Endothelial cell of umbilical vein (primary cell): ENCODE data around the gene BEAN1. TPM values are rescaled to one million over a fixed set of nuclear protein-coding genes. Genes with fewer than 3 reads are reported as not detected.
"Not testable (repeated sequence)": the region's sequence is repeated elsewhere in the genome, so short reads cannot be mapped to it uniquely, and the experiment has no call there.

Experiments
- BruUV-seq: library from RNA; stranded (reverse); fragments of 400-500 nt; replicated peaks from 2 replicates; lab custom pipeline; 2021; lab: Mats Ljungman, UMichigan
- CTCF ChIA-PET: fragments of 300-600, 350-600 bp; sonication (Branson Sonifier 250); formaldehyde crosslinking; loops from one replicate; lab custom pipeline; 2021; ENCODE audit warnings: antibody characterized with exemption, inconsistent platforms; lab: Charles Lee
- POLR2A ChIA-PET: fragments of 300-600, 350-600 bp; sonication (Branson Sonifier 250); formaldehyde crosslinking; loops from one replicate; lab custom pipeline; 2021; ENCODE audit warnings: antibody characterized with exemption, inconsistent platforms; lab: Charles Lee
- DNase-seq: peaks from one replicate; pipeline ENCODE4 v3.0.0-alpha.2; 2011; ENCODE audit warnings: low read depth, low spot score
- FAIRE-seq: peaks from 2 replicates; lab custom pipeline; 2011; peaks lifted over from hg19 to GRCh38; lab: Jason Lieb, UNC
- H2AFZ ChIP-seq: 2 replicates; pipeline ENCODE4 v1.6.0; 2012; ENCODE audit warnings: low read depth, low read length, control low read depth, inconsistent platforms
- H3K27ac ChIP-seq: 2 replicates; pipeline ENCODE4 v1.5.1; 2011; ENCODE audit warnings: low read depth, mild to moderate bottlenecking, control low read depth, low read length, moderate library complexity; ENCODE audit not compliant: insufficient read depth
- H3K27me3 ChIP-seq, 2 experiments: 2 replicates each; pipeline versions ENCODE4 v1.6.0 to v1.6.1; 2011; ENCODE audit warnings: low read length in 2 of 2, mixed read lengths in 1 of 2; ENCODE audit not compliant: control insufficient read depth in 2 of 2, insufficient read depth in 2 of 2
- H3K36me3 ChIP-seq, 2 experiments: 2 replicates in 1 of 2; 3 replicates in 1 of 2; pipeline ENCODE4 v1.5.1; 2011; ENCODE audit warnings: low read length in 2 of 2, mild to moderate bottlenecking in 1 of 2, moderate library complexity in 1 of 2; ENCODE audit not compliant: control insufficient read depth in 2 of 2, insufficient read depth in 2 of 2; ENCODE audit errors: extremely low read depth in 1 of 2
- H3K4me1 ChIP-seq: 3 replicates; pipeline ENCODE4 v1.5.1; 2011; ENCODE audit warnings: mild to moderate bottlenecking, low read length; ENCODE audit not compliant: control insufficient read depth, insufficient read depth; ENCODE audit errors: extremely low read depth
- H3K4me2 ChIP-seq: 2 replicates; pipeline ENCODE4 v1.6.1; 2011; ENCODE audit warnings: low read length, control low read depth, mixed read lengths; ENCODE audit not compliant: insufficient read depth
- H3K4me3 ChIP-seq, 3 experiments: fragments of 200-600 bp in 1 of 3; sonication (generic), shearing (Covaris generic) in 1 of 3; replicated peaks in 1 of 3; 2 replicates each; pipeline ENCODE4 v1.5.1; 2011 to 2016; ENCODE audit warnings: control low read depth in 3 of 3, low read length in 3 of 3, mild to moderate bottlenecking in 2 of 3, inconsistent platforms in 1 of 3, low read depth in 1 of 3, moderate library complexity in 1 of 3; ENCODE audit not compliant: insufficient read depth in 1 of 3
- H3K79me2 ChIP-seq: 2 replicates; pipeline ENCODE4 v1.6.0; 2012; ENCODE audit warnings: low read length, inconsistent platforms; ENCODE audit not compliant: control insufficient read depth, insufficient read depth
- H3K9ac ChIP-seq: replicated peaks from 2 replicates; pipeline ENCODE3; 2011; ENCODE audit warnings: low read length, control low read depth; ENCODE audit not compliant: insufficient read depth; ENCODE audit errors: extremely low read depth
- H3K9me1 ChIP-seq: replicated peaks from 3 replicates; pipeline ENCODE4 v1.6.0; 2011; ENCODE audit warnings: mild to moderate bottlenecking, low read length; ENCODE audit not compliant: control insufficient read depth, insufficient read depth; ENCODE audit errors: extremely low read depth
- H3K9me3 ChIP-seq: replicated peaks from 2 replicates; pipeline ENCODE4 v1.5.1; 2012; ENCODE audit warnings: low read length, inconsistent platforms; ENCODE audit not compliant: control insufficient read depth, insufficient read depth
- H4K20me1 ChIP-seq: replicated peaks from 2 replicates; pipeline ENCODE3; 2011; ENCODE audit warnings: mild to moderate bottlenecking, low read length; ENCODE audit not compliant: control insufficient read depth, insufficient read depth; ENCODE audit errors: extremely low read depth
- CTCF ChIP-seq, 2 donors: IDR thresholded peaks; 1 replicate in 1 of 2; 2 replicates in 1 of 2; pipeline ENCODE4 v1.5.1; 2011; ENCODE audit warnings: low read length in 2 of 2, mild to moderate bottlenecking in 2 of 2, moderate library complexity in 2 of 2, control low read depth in 1 of 2, inconsistent platforms in 1 of 2, low read depth in 1 of 2; ENCODE audit not compliant: insufficient read depth in 1 of 2; ENCODE audit errors: extremely low read depth in 1 of 2
- EZH2 ChIP-seq: IDR thresholded peaks from 2 replicates; pipeline ENCODE4 v1.6.1; 2012; ENCODE audit warnings: borderline replicate concordance, low read depth, mild to moderate bottlenecking, moderate library complexity, low read length, inconsistent platforms; ENCODE audit not compliant: severe bottlenecking
- FOS ChIP-seq: IDR thresholded peaks from 2 replicates; pipeline ENCODE4 v1.6.1; 2011; ENCODE audit warnings: mild to moderate bottlenecking, low read length, moderate library complexity, borderline replicate concordance; ENCODE audit not compliant: insufficient read depth
- GATA2 ChIP-seq: IDR thresholded peaks from 2 replicates; pipeline ENCODE4 v1.7.0; 2011; ENCODE audit warnings: low read depth, mild to moderate bottlenecking, moderate library complexity, mixed read lengths, low read length; ENCODE audit not compliant: insufficient read length, insufficient read depth
- JUN ChIP-seq: IDR thresholded peaks from 2 replicates; pipeline ENCODE4 v1.6.1; 2011; ENCODE audit warnings: borderline replicate concordance, low read depth; ENCODE audit not compliant: insufficient read length, insufficient read depth
- MAX ChIP-seq: IDR thresholded peaks from 2 replicates; pipeline ENCODE4 v1.6.1; 2011; ENCODE audit not compliant: insufficient read depth, insufficient read length
- MYC ChIP-seq: IDR thresholded peaks from one replicate; pipeline ENCODE4 v1.6.1; 2011; ENCODE audit warnings: mild to moderate bottlenecking, low read depth, low read length
- POLR2A ChIP-seq: IDR thresholded peaks from 2 replicates; pipeline ENCODE4 v1.6.1; 2012; ENCODE audit warnings: low read depth, mild to moderate bottlenecking, control low read depth, low read length
- POLR2AphosphoS5 ChIP-seq: IDR thresholded peaks from 2 replicates; pipeline ENCODE4 v1.6.1; 2012; ENCODE audit warnings: low read depth, mild to moderate bottlenecking, control low read depth, low read length, moderate library complexity; ENCODE audit not compliant: insufficient read depth
- dilution Hi-C: fragments of 300-500 bp; cut with MboI; formaldehyde crosslinking; loops from one replicate; pipeline ENCODE4 v1.15.0; 2019; ENCODE audit warnings: low sequenced_read_pairs; ENCODE audit not compliant: extremely low pct_ligation_motif_present
- intact Hi-C: fragments of 100-400 bp; cut with micrococcal nuclease; formaldehyde crosslinking; loops from one replicate; pipeline ENCODE4 v1.10.0; 2022
- polyA plus RNA-seq, 4 experiments: library from polyadenylated mRNA; depleted of rRNA in 3 of 4; stranded (reverse) in 3 of 4; unstranded in 1 of 4; fragments of >200 nt; gene quantifications; 2 replicates each; pipeline versions ENCODE4 v1.2.1 to v1.2.3, GENCODE V29; 2011 to 2012; ENCODE audit warnings: missing spikeins in 1 of 4
- total RNA-seq: library from RNA; stranded (reverse); gene quantifications from 2 replicates; pipeline ENCODE4 v1.2.3, GENCODE V29; 2021

BEAN1 gene
- total and polyA plus RNA-seq, 2 donors (not counting 3 experiments of a cell fraction or from before 2014, with no cell fraction given): not detected

GRCh38 chr16:66495440-66495839, 68.3 kb downstream of the BEAN1 start:
- Histone ChIP-seq H3K27ac (no peak overlapping the region), H3K9me1 (no peaks in the 10 kb centered on the region), H3K27me3 (peaks cover 0 to 2% of the 10 kb centered on the region in 2 experiments), H3K79me2 (no peaks in the 10 kb centered on the region), H3K4me2 (no peak overlapping the region), H3K9me3 (no peaks in the 10 kb centered on the region), H3K4me1 (no peaks in the 10 kb centered on the region), H3K36me3 (no peaks in the 10 kb centered on the region), H2AFZ (no peak overlapping the region), H3K9ac (no peak overlapping the region), H3K4me3 (no peak overlapping the region), H4K20me1 (no peaks in the 10 kb centered on the region)
- BruUV-seq: no TSS peak
- dilution Hi-C loops: no loop called here
- ChIA-PET POLR2A (no interaction called here), CTCF (no interaction called here)
- TF ChIP-seq JUN (no peak), POLR2A (no peak), EZH2 (no peak), MYC (no peak), GATA2 (no peak), FOS (no peak), MAX (no peak), POLR2AphosphoS5 (no peak), CTCF (IDR thresholded peaks at IDR 0.05; ENCODE audit: extremely low read depth in 1 of 2, insufficient read depth in 1 of 2, low read depth in 1 of 2, low read length in 2 of 2) (no peak)
- intact Hi-C loops: no loop called here
- no peak for DNase-seq
- no peak for FAIRE-seq

GRCh38 chr16:66496226-66496625, 69.1 kb downstream of the BEAN1 start:
- H3K4me1 ChIP-seq, H3K9ac ChIP-seq, dilution Hi-C loops, BruUV-seq, H3K9me1 ChIP-seq, CTCF ChIA-PET, H3K9me3 ChIP-seq, H3K4me3 ChIP-seq, intact Hi-C loops, FAIRE-seq, H3K27me3 ChIP-seq, H4K20me1 ChIP-seq, DNase-seq, H3K4me2 ChIP-seq, H3K36me3 ChIP-seq, POLR2A ChIA-PET, H3K27ac ChIP-seq, H3K79me2 ChIP-seq, H2AFZ ChIP-seq: not testable (repeated sequence)

GRCh38 chr16:66497921-66498320, 70.8 kb downstream of the BEAN1 start:
- H3K4me2 ChIP-seq, intact Hi-C loops, H2AFZ ChIP-seq, H3K36me3 ChIP-seq, H3K79me2 ChIP-seq, H3K27me3 ChIP-seq, CTCF ChIA-PET, H3K9me3 ChIP-seq, POLR2A ChIA-PET, dilution Hi-C loops, H3K4me1 ChIP-seq, H3K27ac ChIP-seq, H3K9ac ChIP-seq, H3K9me1 ChIP-seq, H3K4me3 ChIP-seq, FAIRE-seq, DNase-seq, BruUV-seq, H4K20me1 ChIP-seq: not testable (repeated sequence)
